ENCODE results near the gene SELP. TPM values are rescaled to one million over a fixed set of nuclear protein-coding genes. Genes with fewer than 3 reads are reported as not detected.

Gene SELP
- total and polyA plus RNA-seq, 8 donors: 0.58 to 17.9 (median 2.5) TPM

DNA sequence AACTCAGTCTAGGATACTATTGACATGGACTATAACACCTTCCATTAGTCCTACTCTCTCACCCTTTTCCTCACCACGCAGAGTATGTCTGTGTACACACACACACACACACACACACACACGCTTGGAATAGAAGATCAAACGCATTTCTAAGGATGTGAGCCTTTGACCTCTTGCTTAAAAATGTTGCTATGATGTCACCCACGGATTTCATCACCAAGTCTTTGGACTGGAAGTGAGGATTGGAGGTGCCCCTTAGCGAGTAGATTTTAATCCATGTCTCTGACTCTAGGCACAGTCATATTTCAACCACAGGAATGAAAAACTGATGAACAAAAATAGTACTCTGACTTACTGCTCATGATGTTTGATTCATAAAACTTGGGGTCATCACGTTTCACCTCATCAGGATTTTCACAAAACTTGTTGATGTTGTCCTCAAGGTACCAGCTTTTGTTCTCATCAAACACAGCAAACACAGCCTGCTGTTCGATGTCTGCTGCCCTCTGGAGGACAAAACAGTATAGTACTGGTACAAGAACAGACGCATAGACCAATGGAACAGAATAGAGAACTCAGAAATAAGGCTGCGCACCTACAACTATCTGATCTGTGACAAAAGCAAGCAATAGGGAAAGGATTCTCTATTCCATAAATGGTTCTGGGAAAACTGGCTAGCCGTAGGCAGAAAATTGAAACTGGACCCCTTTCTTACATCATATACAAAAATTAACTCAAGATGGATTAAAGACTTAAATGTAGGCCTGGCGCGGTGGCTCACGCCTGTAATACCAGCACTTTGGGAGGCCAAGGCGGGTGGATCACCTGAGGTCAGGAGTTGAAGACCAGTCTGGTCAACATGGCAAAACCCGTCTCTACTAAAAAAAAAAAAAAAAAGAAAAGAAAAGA, 83.6 kb downstream of the SELP start:
- Histone ChIP-seq H3K9me3 (no peaks in the 10 kb centered on the region), H3K4me1 (no peaks in the 10 kb centered on the region), H3K27me3 (no peaks in the 10 kb centered on the region), H3K36me3 (no peaks in the 10 kb centered on the region), H3K4me3 (no peak overlapping the region), H3K27ac (no peak overlapping the region)
- intact Hi-C loops (cut with DNase I; ENCODE audit: low total_unique reads): loop anchor here (5.0 kb wide), 1 partner anchor 79 kb away; no protein-coding TSS in a partner anchor
- 43 to 59% (median 51%) methylated on average over 15 of the region's 15 CpGs for WGBS, 5 donors
- TF ChIP-seq POLR2AphosphoS5 (IDR thresholded peaks at IDR 0.05): no peak
- no peak for TF ChIP-seq POLR2A (IDR thresholded peaks at IDR 0.05)
- no peak for TF ChIP-seq EP300 (IDR thresholded peaks at IDR 0.05)
- TF ChIP-seq, protein P1, sequence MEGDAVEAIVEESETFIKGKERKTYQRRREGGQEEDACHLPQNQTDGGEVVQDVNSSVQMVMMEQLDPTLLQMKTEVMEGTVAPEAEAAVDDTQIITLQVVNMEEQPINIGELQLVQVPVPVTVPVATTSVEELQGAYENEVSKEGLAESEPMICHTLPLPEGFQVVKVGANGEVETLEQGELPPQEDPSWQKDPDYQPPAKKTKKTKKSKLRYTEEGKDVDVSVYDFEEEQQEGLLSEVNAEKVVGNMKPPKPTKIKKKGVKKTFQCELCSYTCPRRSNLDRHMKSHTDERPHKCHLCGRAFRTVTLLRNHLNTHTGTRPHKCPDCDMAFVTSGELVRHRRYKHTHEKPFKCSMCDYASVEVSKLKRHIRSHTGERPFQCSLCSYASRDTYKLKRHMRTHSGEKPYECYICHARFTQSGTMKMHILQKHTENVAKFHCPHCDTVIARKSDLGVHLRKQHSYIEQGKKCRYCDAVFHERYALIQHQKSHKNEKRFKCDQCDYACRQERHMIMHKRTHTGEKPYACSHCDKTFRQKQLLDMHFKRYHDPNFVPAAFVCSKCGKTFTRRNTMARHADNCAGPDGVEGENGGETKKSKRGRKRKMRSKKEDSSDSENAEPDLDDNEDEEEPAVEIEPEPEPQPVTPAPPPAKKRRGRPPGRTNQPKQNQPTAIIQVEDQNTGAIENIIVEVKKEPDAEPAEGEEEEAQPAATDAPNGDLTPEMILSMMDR (IDR thresholded peaks at IDR 0.05): peak in 5 of 7 experiments; percentile 69 to 85 (median 78)
- peak; percentile 55 to 92 for DNase-seq

DNA sequence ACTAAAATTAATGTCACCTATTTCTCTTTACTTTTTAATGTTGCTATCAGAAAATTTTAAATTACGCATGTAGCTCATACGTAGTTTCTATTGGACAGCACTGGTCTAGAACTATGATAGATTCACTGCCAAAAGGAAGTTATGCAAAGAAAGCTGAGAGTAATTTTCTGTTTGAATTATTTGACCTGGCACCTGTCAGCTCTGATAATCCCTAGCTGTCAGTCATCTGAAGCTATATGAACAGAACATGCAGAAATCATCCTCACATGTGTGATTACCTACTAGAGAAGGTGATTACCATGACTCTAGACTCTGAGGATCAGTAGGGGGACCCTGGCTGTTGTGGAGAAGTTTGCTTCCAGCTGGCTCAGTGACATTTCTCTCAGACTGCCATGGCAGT, 84.5 kb downstream of the SELP start:
- intact Hi-C loops (cut with DNase I; ENCODE audit: low total_unique reads): loop anchor here (5.0 kb wide), 1 partner anchor 78 kb away; no protein-coding TSS in a partner anchor
- Histone ChIP-seq H3K9me3 (no peaks in the 10 kb centered on the region), H3K4me3 (no peak overlapping the region), H3K27me3 (no peaks in the 10 kb centered on the region), H3K36me3 (no peaks in the 10 kb centered on the region), H3K4me1 (no peaks in the 10 kb centered on the region), H3K27ac (no peak overlapping the region)
- 26 to 63% (median 45%) methylated on average over 2 of the region's 2 CpGs for WGBS, 5 donors
- DNase-seq: no peak
- TF ChIP-seq POLR2AphosphoS5 (IDR thresholded peaks at IDR 0.05) (no peak), EP300 (IDR thresholded peaks at IDR 0.05) (no peak)
- TF ChIP-seq, protein P1 (IDR thresholded peaks at IDR 0.05): no peak

DNA sequence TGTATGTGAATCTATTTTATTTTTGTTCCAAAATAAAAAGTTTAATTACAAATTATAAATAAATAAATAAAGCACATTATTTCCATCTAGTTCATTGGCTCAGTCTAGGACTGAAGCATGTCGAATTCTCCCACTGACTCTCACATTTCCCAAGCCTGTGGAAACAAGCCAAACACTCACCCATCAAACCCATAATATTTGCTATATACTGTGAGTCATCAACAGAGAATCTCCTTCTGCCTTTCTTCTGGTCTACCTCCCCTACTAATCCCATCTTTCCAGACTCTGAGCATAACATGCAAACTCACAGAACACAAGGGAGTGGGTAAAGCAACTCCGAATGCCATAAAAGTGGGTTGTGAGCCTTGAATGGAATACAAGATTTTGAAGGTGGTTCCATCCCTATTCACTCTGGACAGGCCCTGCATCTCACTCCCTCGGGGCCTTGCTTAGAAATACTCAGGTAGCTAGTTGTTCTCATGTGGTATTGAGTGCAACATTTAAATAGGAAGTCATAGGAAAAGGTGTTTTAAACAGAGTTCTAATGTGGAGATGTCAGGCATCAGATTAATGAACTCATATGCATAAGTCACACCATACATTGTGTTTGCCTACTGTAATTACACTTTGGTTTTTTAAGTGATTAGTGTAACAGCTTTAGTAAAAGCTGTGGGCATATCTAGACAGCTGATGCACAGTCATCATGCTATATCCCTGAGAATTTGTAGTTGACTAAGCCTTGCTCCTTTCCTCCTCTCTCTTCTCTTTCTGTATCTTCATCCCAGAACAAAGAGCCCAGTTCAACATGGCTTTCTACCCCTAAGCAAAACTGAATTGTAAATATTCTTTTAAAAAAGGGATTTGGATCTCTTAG, 90.7 kb downstream of the SELP start:
- H3K9me3 ChIP-seq: no peaks in the 10 kb centered on the region
- intact Hi-C loops (cut with DNase I; ENCODE audit: low total_unique reads): no loop called here
- no peaks in the 10 kb centered on the region for H3K4me1 ChIP-seq
- no peaks in the 10 kb centered on the region for H3K27me3 ChIP-seq
- no peaks in the 10 kb centered on the region for H3K36me3 ChIP-seq
- H3K4me3 ChIP-seq: no peak overlapping the region
- DNase-seq: peak in 1 of 2 donors; percentile 10
- TF ChIP-seq POLR2AphosphoS5 (IDR thresholded peaks at IDR 0.05) (no peak), POLR2A (IDR thresholded peaks at IDR 0.05) (no peak), EP300 (IDR thresholded peaks at IDR 0.05) (no peak)
- TF ChIP-seq, protein P1 (IDR thresholded peaks at IDR 0.05): no peak
- WGBS, 5 donors: 67 to 77% (median 73%) methylated on average over 3 of the region's 3 CpGs
- no peak overlapping the region for H3K27ac ChIP-seq

Other genes starting within 250 kb of the SELP start
- gene CCDC181, start 202.7 kb downstream of the SELP start, total RNA-seq: under 1 TPM in 2 of 5 donors, not detected in 3; 0.73 to 0.87 TPM
- gene CCDC181, start 202.7 kb downstream of the SELP start, polyA plus RNA-seq: 1 to 10 TPM in 2 of 3 donors, under 1 TPM in 1; 0.95 to 4.3 (median 1.9) TPM
- gene SLC19A2, start 144.2 kb downstream of the SELP start, total RNA-seq: 10 to 100 TPM; 12.5 to 84.3 (median 20.4) TPM
- gene SLC19A2, start 144.2 kb downstream of the SELP start, polyA plus RNA-seq: 10 to 100 TPM in 1 of 3 donors, 1 to 10 TPM in 2; 5.8 to 14.6 (median 6.6) TPM
- 1 to 10 TPM in 2 of 5 donors, under 1 TPM in 1, not detected in 2; 0.87 to 4.8 (median 1.2) TPM for gene F5, start 43.6 kb downstream of the SELP start, total RNA-seq
- gene F5, start 43.6 kb downstream of the SELP start, polyA plus RNA-seq: 1 to 10 TPM in 1 of 3 donors, under 1 TPM in 2; 0.06 to 2.6 (median 0.53) TPM
- 10 to 100 TPM in 1 of 5 donors, 1 to 10 TPM in 1, not detected in 3; 2.9 to 11.9 TPM for gene SELL, start 81.5 kb upstream of the SELP start, total RNA-seq
- gene SELL, start 81.5 kb upstream of the SELP start, polyA plus RNA-seq: 1 to 10 TPM; 1.1 to 3.1 (median 1.9) TPM
- under 1 TPM in 3 of 5 donors, not detected in 2; 0.29 to 0.87 (median 0.55) TPM for gene SELE, start 104.0 kb upstream of the SELP start, total RNA-seq
- gene SELE, start 104.0 kb upstream of the SELP start, polyA plus RNA-seq: under 1 TPM; 0.44 to 0.70 (median 0.46) TPM
- gene METTL18, start 164.8 kb upstream of the SELP start, total RNA-seq: 10 to 100 TPM in 2 of 5 donors, 1 to 10 TPM in 1, not detected in 2; 6.8 to 12.9 (median 12.5) TPM
- gene METTL18, start 164.8 kb upstream of the SELP start, polyA plus RNA-seq: 1 to 10 TPM; 7.0 to 9.3 (median 7.6) TPM

Data from stomach (tissue), 9 donors.